Measurements from ENCODE around the gene ZBTB12. TPM values are rescaled to one million over a fixed set of nuclear protein-coding genes. Genes with fewer than 3 reads are reported as not detected.

ZBTB12 gene
- total and polyA plus RNA-seq, 2 of the 13 experiments (the other 11 are each of a cell fraction or from before 2014, with no cell fraction given): 4.8 to 6.0 TPM

DNA sequence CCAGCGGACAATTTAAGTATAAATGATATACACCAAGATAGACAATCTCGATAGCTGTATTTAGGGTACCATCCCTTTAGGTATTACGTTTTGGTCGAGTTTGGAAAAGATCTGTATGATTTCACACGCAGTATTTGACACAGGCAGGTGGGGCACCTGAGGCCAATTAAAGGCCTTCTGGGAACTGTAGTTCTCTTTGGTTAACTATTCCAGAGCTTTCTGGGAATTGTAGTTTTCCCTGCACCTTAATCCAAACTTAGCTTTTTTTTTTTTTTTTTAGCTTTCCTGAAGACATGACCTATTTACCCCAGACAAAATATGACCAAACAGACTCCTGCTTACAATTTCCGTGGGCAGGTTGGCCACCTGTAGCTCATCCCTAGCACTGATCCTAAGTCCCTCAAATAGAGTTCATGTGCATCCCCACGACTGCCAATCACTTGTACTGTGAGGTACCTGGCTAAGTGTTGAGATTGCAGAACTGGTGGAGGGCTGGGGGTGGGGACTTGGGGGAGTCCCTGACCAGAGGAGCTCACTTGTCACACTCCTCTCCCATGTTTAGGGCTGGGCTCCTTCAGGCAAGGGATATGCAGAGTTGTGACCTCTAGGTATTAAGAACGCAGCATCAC is 3.4 kb downstream of the ZBTB12 start (continued):
- TF ChIP-seq CTCF (CRISPR knock-in tag; IDR thresholded peaks at IDR 0.05) (peak; percentile 34; the same call in 1 of the 2 replicates), GTF2F1 (IDR thresholded peaks at IDR 0.05; ENCODE audit: low read length) (no peak), ZBTB40 (IDR thresholded peaks at IDR 0.05) (no peak), ZBTB40 (CRISPR knock-in tag; IDR thresholded peaks at IDR 0.05) (no peak), SIX1 (CRISPR knock-in tag; IDR thresholded peaks at IDR 0.05; ENCODE audit: borderline replicate concordance) (peak; percentile 16; the same call in 1 of the 2 replicates), HOXA5 (CRISPR knock-in tag; IDR thresholded peaks at IDR 0.05) (peak; percentile 26; the same call in 1 of the 2 replicates), ETV5 (CRISPR knock-in tag; IDR thresholded peaks at IDR 0.05; ENCODE audit: borderline replicate concordance) (no peak), TCF7 (IDR thresholded peaks at IDR 0.05; ENCODE audit: low read depth) (no peak), ZBTB14 (CRISPR knock-in tag; IDR thresholded peaks at IDR 0.05) (peak; percentile 61), ZNF282 (IDR thresholded peaks at IDR 0.05; ENCODE audit: partially characterized antibody) (no peak), ZNF530 (CRISPR knock-in tag; IDR thresholded peaks at IDR 0.05; ENCODE audit: low read depth) (no peak), CREB3 (CRISPR knock-in tag; IDR thresholded peaks at IDR 0.05) (no peak), EED (CRISPR knock-in tag; IDR thresholded peaks at IDR 0.05) (no peak), AKAP8 (CRISPR knock-in tag; IDR thresholded peaks at IDR 0.05) (0 out of 2 replicates have a peak, but pooled peaks have one; percentile 49), RXRA (CRISPR knock-in tag; IDR thresholded peaks at IDR 0.05) (no peak; the same call in 1 of the 2 replicates), ZSCAN9 (CRISPR knock-in tag; IDR thresholded peaks at IDR 0.05; ENCODE audit: borderline replicate concordance) (no peak)

Measured in HepG2 (cell line).